ENCODE measurements around the gene C9orf50.

C9orf50 gene

DNA sequence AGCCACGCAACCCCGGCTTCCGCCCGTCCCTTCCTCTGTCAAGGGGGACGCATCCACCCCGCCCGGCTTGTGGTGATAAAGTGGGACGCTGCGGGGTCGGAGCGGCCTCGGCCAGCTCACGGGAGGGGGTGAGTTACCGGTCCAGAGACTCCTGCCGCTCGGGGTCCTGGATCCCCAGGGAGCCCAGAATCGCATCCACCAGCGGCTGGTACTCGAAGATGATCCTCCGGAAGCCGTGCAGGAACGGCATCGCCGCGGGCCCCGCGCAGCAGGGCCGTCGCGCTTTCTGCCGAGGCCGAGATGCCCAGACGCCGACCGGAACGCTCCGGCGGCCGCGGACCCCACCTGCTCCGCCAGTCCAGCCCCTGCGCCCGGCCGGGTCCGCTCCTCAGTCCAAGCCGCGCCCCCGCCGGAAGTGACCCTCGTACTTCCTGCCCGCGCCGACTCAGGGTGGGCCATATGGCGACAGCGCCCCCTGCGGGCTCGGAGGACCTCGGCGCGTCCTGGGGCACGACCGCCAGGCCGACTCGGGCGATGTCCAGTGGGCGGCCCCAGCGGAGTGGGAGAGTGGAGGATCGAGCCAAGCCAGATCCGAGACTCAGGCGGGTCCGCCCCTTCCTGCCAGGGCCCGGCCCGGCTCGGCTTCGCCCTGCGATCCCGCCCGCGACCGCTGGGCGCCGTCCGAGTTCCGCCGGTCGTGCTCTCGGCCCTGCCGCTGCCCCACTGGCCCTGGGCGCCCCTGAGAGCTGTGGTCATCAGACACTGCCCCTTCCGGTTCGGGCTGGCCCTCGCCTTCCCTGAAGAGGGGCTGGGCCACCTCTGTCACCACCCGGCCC is 21.1 kb upstream of the C9orf50 start, which contains the start of gene ASB6:
TSS of gene ASB6 (minus strand) at position 402 of the 836 bp plus-strand sequence. CDS start at position 250, 152 bp downstream.
- ChIA-PET CTCF (interaction anchor here (0.5 to 3.6 kb wide), 38 partner anchors 10 to 517 kb away, joined by 3 to 30 read pairs (median 4); no protein-coding TSS in a partner anchor), POLR2A (interaction anchor here (0.6 to 1.2 kb wide), 2 partner anchors 71 to 96 kb away, joined by 3 read pairs; no protein-coding TSS in a partner anchor)
- H3K4me3 ChIP-seq (ENCODE audit: low read depth, low read length), result peak within 1 kb of the TSS; percentile 79
- H3K27ac ChIP-seq (ENCODE audit: extremely low read depth, low read depth, low read length), result peak within 1 kb of the TSS; percentile 70
- peaks cover 4 to 30% of the 10 kb centered on the region in 2 experiments; a peak in 1 of 3 replicates for H3K36me3 ChIP-seq (ENCODE audit: control insufficient read depth in 2 of 2, insufficient read depth in 1 of 2, low read length in 2 of 2)
- H3K4me1 ChIP-seq (ENCODE audit: control insufficient read depth, insufficient read depth, low read length), result peaks cover 11% of the 10 kb centered on the region
- H3K9me3 ChIP-seq (ENCODE audit: control insufficient read depth, insufficient read depth, low read depth, low read length), result no peaks in the 10 kb centered on the region
- TF ChIP-seq TRIM28 (IDR thresholded peaks at IDR 0.05; ENCODE audit: borderline replicate concordance, low read length) (no peak), ZNF518A (tag by site-specific recombination; conservative IDR thresholded peaks at IDR 0.05; ENCODE audit: low read depth) (peak; percentile 91), ZNF18 (tag by site-specific recombination; IDR thresholded peaks at IDR 0.05) (no peak), ZNF585B (tag by site-specific recombination; IDR thresholded peaks at IDR 0.05) (no peak), ZNF660 (tag by site-specific recombination; IDR thresholded peaks at IDR 0.05) (peak; percentile 98), KLF8 (tag by site-specific recombination; IDR thresholded peaks at IDR 0.05) (peak; percentile 96), INSM2 (tag by site-specific recombination; IDR thresholded peaks at IDR 0.05) (0 out of 2 replicates have a peak, but pooled peaks have one; percentile 27), ZNF223 (tag by site-specific recombination; IDR thresholded peaks at IDR 0.05) (no peak), ZSCAN4 (tag by site-specific recombination; IDR thresholded peaks at IDR 0.05) (no peak), ZNF544 (tag by site-specific recombination; IDR thresholded peaks at IDR 0.05) (no peak), GLI2 (tag by site-specific recombination; IDR thresholded peaks at IDR 0.05; ENCODE audit: borderline replicate concordance, low read depth) (no peak), PRDM4 (tag by site-specific recombination; IDR thresholded peaks at IDR 0.05) (no peak), ZFHX2 (tag by site-specific recombination; conservative IDR thresholded peaks at IDR 0.05) (peak; percentile 93), ZNF211 (tag by site-specific recombination; IDR thresholded peaks at IDR 0.05; ENCODE audit: low read depth) (no peak), ZNF138 (tag by site-specific recombination; IDR thresholded peaks at IDR 0.05; ENCODE audit: borderline replicate concordance) (no peak), ZNF202 (tag by site-specific recombination; IDR thresholded peaks at IDR 0.05; ENCODE audit: borderline replicate concordance) (no peak), ZNF302 (tag by site-specific recombination; IDR thresholded peaks at IDR 0.05; ENCODE audit: low read depth) (no peak)
- TF ChIP-seq, protein P1, sequence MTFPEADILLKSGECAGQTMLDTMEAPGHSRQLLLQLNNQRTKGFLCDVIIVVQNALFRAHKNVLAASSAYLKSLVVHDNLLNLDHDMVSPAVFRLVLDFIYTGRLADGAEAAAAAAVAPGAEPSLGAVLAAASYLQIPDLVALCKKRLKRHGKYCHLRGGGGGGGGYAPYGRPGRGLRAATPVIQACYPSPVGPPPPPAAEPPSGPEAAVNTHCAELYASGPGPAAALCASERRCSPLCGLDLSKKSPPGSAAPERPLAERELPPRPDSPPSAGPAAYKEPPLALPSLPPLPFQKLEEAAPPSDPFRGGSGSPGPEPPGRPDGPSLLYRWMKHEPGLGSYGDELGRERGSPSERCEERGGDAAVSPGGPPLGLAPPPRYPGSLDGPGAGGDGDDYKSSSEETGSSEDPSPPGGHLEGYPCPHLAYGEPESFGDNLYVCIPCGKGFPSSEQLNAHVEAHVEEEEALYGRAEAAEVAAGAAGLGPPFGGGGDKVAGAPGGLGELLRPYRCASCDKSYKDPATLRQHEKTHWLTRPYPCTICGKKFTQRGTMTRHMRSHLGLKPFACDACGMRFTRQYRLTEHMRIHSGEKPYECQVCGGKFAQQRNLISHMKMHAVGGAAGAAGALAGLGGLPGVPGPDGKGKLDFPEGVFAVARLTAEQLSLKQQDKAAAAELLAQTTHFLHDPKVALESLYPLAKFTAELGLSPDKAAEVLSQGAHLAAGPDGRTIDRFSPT (tag by site-specific recombination; IDR thresholded peaks at IDR 0.05), result peak; percentile 82; the same call in 1 of the 2 replicates
- TF ChIP-seq, protein P2, sequence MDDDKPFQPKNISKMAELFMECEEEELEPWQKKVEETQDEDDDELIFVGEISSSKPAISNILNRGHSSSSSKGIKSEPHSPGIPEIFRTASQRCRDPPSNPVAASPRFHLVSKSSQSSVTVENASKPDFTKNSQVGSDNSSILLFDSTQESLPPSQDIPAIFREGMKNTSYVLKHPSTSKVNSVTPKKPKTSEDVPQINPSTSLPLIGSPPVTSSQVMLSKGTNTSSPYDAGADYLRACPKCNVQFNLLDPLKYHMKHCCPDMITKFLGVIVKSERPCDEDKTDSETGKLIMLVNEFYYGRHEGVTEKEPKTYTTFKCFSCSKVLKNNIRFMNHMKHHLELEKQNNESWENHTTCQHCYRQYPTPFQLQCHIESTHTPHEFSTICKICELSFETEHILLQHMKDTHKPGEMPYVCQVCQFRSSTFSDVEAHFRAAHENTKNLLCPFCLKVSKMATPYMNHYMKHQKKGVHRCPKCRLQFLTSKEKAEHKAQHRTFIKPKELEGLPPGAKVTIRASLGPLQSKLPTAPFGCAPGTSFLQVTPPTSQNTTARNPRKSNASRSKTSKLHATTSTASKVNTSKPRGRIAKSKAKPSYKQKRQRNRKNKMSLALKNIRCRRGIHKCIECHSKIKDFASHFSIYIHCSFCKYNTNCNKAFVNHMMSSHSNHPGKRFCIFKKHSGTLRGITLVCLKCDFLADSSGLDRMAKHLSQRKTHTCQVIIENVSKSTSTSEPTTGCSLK (tag by site-specific recombination; IDR thresholded peaks at IDR 0.05), result no peak
